Spleen (tissue), 11 donors: ENCODE results near the gene EXOC4. TPM values are rescaled to one million over a fixed set of nuclear protein-coding genes. Genes with fewer than 3 reads are reported as not detected.

Experiments
- DNase-seq: peaks from one replicate; pipeline ENCODE4 v3.0.0-alpha.2; 2020
- H3K27ac ChIP-seq, 8 donors: fragments of 200-600 bp; sonication (generic) in 7 of 8; 1 replicate in 4 of 8; 2 replicates in 4 of 8; pipeline versions ENCODE4 v1.5.0 to v1.8.0; 2016 to 2021; ENCODE audit warnings: inconsistent platforms in 4 of 8, mild to moderate bottlenecking in 4 of 8, moderate library complexity in 1 of 8
- H3K27me3 ChIP-seq, 7 donors: fragments of 200-600 bp; sonication (generic) in 6 of 7; replicated peaks in 1 of 7; 1 replicate in 4 of 7; 2 replicates in 3 of 7; pipeline versions ENCODE4 v1.5.0 to v1.8.0; 2016 to 2021; ENCODE audit warnings: inconsistent platforms in 3 of 7, mild to moderate bottlenecking in 1 of 7
- H3K36me3 ChIP-seq, 6 donors: fragments of 200-600 bp; sonication (generic) in 5 of 6; 1 replicate in 4 of 6; 2 replicates in 2 of 6; pipeline versions ENCODE4 v1.5.0 to v1.8.0; 2016 to 2021; ENCODE audit warnings: inconsistent platforms in 2 of 6
- H3K4me1 ChIP-seq, 6 donors: fragments of 200-600 bp; sonication (generic) in 5 of 6; 1 replicate in 3 of 6; 2 replicates in 3 of 6; pipeline versions ENCODE4 v1.5.0 to v1.8.0; 2016 to 2021; ENCODE audit warnings: inconsistent platforms in 3 of 6
- H3K4me3 ChIP-seq, 8 donors: fragments of 200-600 bp; sonication (generic) in 7 of 8; 1 replicate in 4 of 8; 2 replicates in 4 of 8; pipeline versions ENCODE4 v1.5.0 to v1.8.0; 2016 to 2021; ENCODE audit warnings: inconsistent platforms in 4 of 8, mild to moderate bottlenecking in 4 of 8, moderate library complexity in 2 of 8
- H3K9me3 ChIP-seq, 8 donors: fragments of 200-600 bp; sonication (generic) in 7 of 8; 1 replicate in 4 of 8; 2 replicates in 4 of 8; pipeline versions ENCODE4 v1.5.0 to v1.8.0; 2016 to 2021; ENCODE audit warnings: inconsistent platforms in 4 of 8
- POLR2A ChIP-seq, 3 donors: fragments of 450-650 bp; IDR thresholded peaks; one replicate each; pipeline ENCODE4 v1.5.1; 2017; ENCODE audit warnings: antibody characterized with exemption in 3 of 3, mild to moderate bottlenecking in 1 of 3
- POLR2AphosphoS5 ChIP-seq, 3 donors: sonication (generic); formaldehyde crosslinking; IDR thresholded peaks; one replicate each; pipeline ENCODE4 v1.5.1; 2017; ENCODE audit warnings: antibody characterized with exemption in 3 of 3
- WGBS, 5 donors: extraction: QIAGEN DNeasy Blood & Tissue Kit in 3 of 5; methylation state at CpG; one replicate each; pipeline versions ENCODE4 v1.1.5 to v1.1.7; 2013 to 2018; 5-methylcytosine and 5-hydroxymethylcytosine counted together
- intact Hi-C: fragments of 100-400 bp; cut with DNase I; formaldehyde crosslinking; loops from one replicate; pipeline ENCODE4 v1.15.0; 2023; ENCODE audit warnings: low total_unique reads
- polyA plus RNA-seq, 3 donors: library from polyadenylated mRNA; stranded (reverse); fragments of 200-250 nt; gene quantifications; one replicate each; pipeline ENCODE4 v1.2.1, GENCODE V29; 2013
- total RNA-seq, 7 donors: library from RNA; depleted of rRNA in 3 of 7; stranded (reverse); fragments of >200 nt in 3 of 7; fragmentation: NEBNext Ultra II Directional in 4 of 7; extraction: Animal tissue kit (Norgen Biotek cat#: 25700) in 4 of 7; gene quantifications; one replicate each; pipeline versions ENCODE4 v1.1.0 to v1.2.1, GENCODE V29; 2016 to 2021
- TF ChIP-seq, protein P1 (sequence below), 11 experiments: fragments of 200-600 bp in 7 of 11; fragments of 450-650 bp in 4 of 11; sonication (generic) in 4 of 11; IDR thresholded peaks in 8 of 11; conservative IDR thresholded peaks in 3 of 11; 1 replicate in 7 of 11; 2 replicates in 4 of 11; pipeline versions ENCODE4 v1.4.0 to v1.8.0; 2016 to 2021; ENCODE audit warnings: antibody characterized with exemption in 11 of 11, inconsistent platforms in 4 of 11, mild to moderate bottlenecking in 1 of 11
- donor health status: healthy with polysubstance abuse.
- donor health status: DM: no; HTN: no; CAD: no; lungs with moderate emphysema.
- donor health status: DM: no; HTN: no; CAD: no.
- donor health status: Bipolar disorder and iron deficiency.
- donor health status: healthy.
- donor health status: DM: no; HTN: no; CAD: no.
- donor health status: DM: yes; HTN: yes; CAD: no.

EXOC4 gene
- total and polyA plus RNA-seq, 10 donors = 14.1 to 138 (median 102) TPM

DNA sequence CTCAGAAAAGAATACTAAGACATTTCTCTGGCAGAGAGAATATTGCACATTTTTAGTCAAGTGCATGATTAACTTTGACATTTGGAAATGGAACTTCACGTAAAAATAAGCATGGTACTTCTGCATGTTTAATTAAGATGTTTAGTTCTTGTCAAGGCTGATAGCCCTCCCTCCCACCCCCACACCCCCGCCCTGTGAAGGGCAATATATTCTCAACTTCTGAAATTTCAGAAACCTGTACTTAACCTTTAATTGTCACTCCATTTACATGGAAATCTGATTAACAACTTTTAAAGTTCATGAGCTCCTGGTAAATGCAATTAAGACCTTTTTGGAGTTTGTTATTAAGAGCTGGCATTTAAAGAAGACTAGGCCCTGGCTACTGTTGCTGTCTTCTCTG is 205.8 kb downstream of the EXOC4 start:
- intact Hi-C loops = no loop called here

DNA sequence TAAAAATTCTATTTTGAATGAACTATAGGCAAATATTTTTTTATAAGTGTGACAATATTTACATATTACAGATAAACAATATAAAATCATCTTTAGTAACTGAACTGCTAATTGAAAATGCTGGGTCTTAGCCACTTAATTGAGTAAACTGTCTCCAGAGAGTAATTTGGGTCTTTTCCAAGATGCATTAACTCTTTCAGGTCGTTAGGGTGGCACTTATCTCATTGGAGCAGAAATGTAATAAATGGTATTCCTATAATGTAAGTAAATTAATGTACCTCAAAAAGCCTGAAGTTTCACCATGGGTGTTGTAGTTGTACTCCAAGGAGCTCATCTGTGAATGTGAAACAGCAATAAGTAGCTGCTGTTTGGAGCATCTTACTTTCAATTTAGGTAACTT is 208.5 kb downstream of the EXOC4 start:
- no peaks in the 10 kb centered on the region for H3K4me1 ChIP-seq
- H3K4me3 ChIP-seq = no peak overlapping the region
- intact Hi-C loops = no loop called here
- TF ChIP-seq POLR2A (IDR thresholded peaks at IDR 0.05) (no peak), POLR2AphosphoS5 (IDR thresholded peaks at IDR 0.05) (no peak)
- TF ChIP-seq, protein P1, sequence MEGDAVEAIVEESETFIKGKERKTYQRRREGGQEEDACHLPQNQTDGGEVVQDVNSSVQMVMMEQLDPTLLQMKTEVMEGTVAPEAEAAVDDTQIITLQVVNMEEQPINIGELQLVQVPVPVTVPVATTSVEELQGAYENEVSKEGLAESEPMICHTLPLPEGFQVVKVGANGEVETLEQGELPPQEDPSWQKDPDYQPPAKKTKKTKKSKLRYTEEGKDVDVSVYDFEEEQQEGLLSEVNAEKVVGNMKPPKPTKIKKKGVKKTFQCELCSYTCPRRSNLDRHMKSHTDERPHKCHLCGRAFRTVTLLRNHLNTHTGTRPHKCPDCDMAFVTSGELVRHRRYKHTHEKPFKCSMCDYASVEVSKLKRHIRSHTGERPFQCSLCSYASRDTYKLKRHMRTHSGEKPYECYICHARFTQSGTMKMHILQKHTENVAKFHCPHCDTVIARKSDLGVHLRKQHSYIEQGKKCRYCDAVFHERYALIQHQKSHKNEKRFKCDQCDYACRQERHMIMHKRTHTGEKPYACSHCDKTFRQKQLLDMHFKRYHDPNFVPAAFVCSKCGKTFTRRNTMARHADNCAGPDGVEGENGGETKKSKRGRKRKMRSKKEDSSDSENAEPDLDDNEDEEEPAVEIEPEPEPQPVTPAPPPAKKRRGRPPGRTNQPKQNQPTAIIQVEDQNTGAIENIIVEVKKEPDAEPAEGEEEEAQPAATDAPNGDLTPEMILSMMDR (IDR thresholded peaks at IDR 0.05 in 8 of 11, conservative IDR thresholded peaks at IDR 0.05 in 3 of 11) = no peak
- H3K9me3 ChIP-seq = peaks cover 0 to 17% (median 12%) of the 10 kb centered on the region in 8 donors
- no peak overlapping the region for H3K27ac ChIP-seq
- H3K27me3 ChIP-seq = no peaks in the 10 kb centered on the region
- 68 to 81% (median 74%) methylated on average over 1 of the region's 1 CpG for WGBS, 5 donors
- no peak for DNase-seq
- H3K36me3 ChIP-seq = peaks cover 0 to 7% (median 0%) of the 10 kb centered on the region in 6 donors

More for the DNA sequence above, 205.8 kb downstream of the EXOC4 start:
- TF ChIP-seq, protein P1 (IDR thresholded peaks at IDR 0.05 in 8 of 11, conservative IDR thresholded peaks at IDR 0.05 in 3 of 11) = no peak
- no peak for TF ChIP-seq POLR2AphosphoS5 (IDR thresholded peaks at IDR 0.05)
- no peak for TF ChIP-seq POLR2A (IDR thresholded peaks at IDR 0.05)
- Histone ChIP-seq H3K36me3 (no peaks in the 10 kb centered on the region), H3K27ac (no peak overlapping the region), H3K27me3 (no peaks in the 10 kb centered on the region), H3K4me1 (no peaks in the 10 kb centered on the region), H3K9me3 (no peaks in the 10 kb centered on the region), H3K4me3 (no peak overlapping the region)
- no peak for DNase-seq
- 78 to 86% (median 84%) methylated on average over 2 of the region's 2 CpGs for WGBS, 5 donors

DNA sequence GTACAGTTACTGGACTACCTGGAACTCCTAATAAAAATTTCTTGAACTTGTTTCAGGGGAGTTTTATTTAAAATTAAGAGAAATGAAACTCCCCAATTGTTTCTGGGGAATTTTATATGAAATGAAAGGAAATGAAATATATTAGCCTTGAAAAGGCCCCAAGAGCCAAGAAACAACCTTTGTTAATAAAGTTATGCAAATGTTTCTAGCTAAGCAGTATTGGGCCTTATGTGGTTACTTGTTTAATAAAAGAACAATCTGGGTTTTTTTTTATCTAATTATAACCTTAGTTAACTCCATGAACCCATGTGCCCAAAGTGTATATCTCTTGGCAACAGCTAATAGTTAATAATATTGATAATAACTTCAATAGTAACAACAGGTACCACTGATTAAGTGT is 222.8 kb downstream of the EXOC4 start:
- TF ChIP-seq, protein P1 (IDR thresholded peaks at IDR 0.05 in 8 of 11, conservative IDR thresholded peaks at IDR 0.05 in 3 of 11) = no peak
- TF ChIP-seq POLR2A (IDR thresholded peaks at IDR 0.05) = no peak
- no peak for TF ChIP-seq POLR2AphosphoS5 (IDR thresholded peaks at IDR 0.05)
- Histone ChIP-seq H3K27me3 (no peaks in the 10 kb centered on the region), H3K4me1 (no peaks in the 10 kb centered on the region), H3K36me3 (peaks cover 0 to 43% (median 5%) of the 10 kb centered on the region in 6 donors), H3K9me3 (peaks cover 0 to 16% (median 8%) of the 10 kb centered on the region in 8 donors), H3K27ac (no peak overlapping the region), H3K4me3 (no peak overlapping the region)
- intact Hi-C loops = no loop called here
- no peak for DNase-seq

DNA sequence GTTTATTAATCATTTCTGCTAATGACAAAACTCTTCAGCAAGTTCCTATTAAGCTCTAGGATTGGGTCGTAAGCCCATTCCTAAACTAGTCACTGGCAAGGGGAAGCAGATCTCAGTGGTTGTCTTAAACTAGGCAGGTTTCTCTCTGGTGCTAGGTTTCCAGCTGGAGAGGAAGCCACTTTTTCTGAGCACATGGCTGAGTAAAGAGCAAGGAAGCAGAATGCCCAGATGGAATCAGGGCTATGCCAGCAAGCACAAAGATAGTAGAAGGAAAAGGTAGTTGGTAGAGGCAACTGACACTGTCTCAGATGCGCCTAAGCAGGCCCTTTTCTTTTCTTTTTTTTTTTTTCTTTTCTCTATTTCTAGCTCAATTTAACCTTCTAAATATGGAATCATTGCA is 224.9 kb downstream of the EXOC4 start:
- no peaks in the 10 kb centered on the region for H3K4me1 ChIP-seq
- no peak overlapping the region for H3K27ac ChIP-seq
- H3K36me3 ChIP-seq = peaks cover 0 to 63% (median 5%) of the 10 kb centered on the region in 6 donors
- H3K4me3 ChIP-seq = no peak overlapping the region
- intact Hi-C loops = no loop called here
- WGBS, 5 donors = 95 to 100% (median 96%) methylated on average over 2 of the region's 2 CpGs
- peaks cover 0 to 12% (median 7%) of the 10 kb centered on the region in 8 donors for H3K9me3 ChIP-seq
- TF ChIP-seq POLR2A (IDR thresholded peaks at IDR 0.05) = no peak
- TF ChIP-seq, protein P1 (IDR thresholded peaks at IDR 0.05 in 8 of 11, conservative IDR thresholded peaks at IDR 0.05 in 3 of 11) = no peak
- TF ChIP-seq POLR2AphosphoS5 (IDR thresholded peaks at IDR 0.05) = no peak
- DNase-seq = no peak
- no peaks in the 10 kb centered on the region for H3K27me3 ChIP-seq
